ENCODE data around the gene TBK1.
A peak's percentile ranks its signal among the peaks of the same experiment; 100 is the strongest.

Gene TBK1

DNA sequence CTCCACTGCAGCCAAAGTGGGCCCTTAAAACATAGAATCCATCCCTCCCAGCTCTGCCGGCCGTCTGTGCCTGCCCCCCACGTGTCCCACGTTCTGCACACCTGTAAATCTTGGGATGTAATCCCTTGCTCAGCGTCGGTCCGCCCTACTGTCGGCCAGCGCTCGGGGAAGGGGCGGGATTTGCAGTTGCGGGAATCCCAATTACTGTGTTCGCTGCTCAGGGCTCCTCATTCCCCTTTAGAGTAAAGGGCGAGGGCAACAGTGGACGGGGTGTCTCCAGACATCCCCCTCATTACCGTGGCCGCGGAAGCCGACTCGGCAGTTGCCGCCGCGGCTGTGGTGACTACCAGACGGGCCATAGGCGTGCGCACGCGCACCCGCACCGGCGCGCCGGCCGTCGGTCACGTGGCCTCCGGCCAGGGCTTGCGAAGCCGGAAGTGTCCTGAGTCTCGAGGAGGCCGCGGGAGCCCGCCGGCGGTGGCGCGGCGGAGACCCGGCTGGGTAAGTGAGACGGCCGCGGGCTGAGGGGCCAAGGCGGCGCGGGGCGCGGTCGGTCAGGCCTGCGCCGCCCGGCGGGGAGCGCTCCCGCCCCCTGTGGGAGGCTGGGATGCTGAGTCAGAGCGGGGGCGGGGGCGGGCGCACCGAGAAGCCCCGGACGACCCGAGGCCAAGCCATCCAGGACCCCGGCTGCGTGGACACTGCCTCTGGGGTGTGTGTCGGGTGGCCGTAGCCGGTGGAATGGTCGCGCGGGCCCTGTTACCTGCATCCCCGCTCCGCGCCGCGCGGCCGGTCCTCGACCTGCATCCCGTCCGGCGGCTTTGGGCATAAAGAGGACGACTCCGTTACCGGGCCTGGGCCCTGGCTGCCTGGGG lies at the start of gene TBK1:
TBK1 (plus strand) TSS at position 434 of the 872 bp plus-strand sequence. CDS start 3,751 bp downstream, outside the sequence.
- DNase-seq (ENCODE audit: low read depth in 2 of 2): peak; percentile 33 to 54

DNA sequence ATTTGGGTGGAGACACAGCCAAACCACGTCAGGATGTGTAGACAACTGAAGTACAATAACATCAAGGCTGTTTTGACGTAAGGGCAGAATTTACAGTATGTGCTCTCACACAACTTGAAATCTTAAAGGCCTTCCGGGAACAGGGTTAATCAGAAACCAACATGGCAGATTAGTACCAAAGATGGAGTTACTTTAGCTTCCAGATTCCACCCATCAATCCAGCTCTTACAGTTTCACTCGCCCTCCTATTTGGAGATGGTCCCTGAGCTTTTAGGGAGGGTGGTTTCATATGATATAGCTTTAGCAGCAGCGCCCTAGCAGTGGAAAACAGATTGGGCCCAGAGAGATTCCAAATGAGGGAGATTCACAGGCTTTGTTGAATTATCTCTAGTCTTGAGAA lies 49.7 kb upstream of the TBK1 start:
- no peak for DNase-seq (ENCODE audit: low read depth in 2 of 2)

DNA sequence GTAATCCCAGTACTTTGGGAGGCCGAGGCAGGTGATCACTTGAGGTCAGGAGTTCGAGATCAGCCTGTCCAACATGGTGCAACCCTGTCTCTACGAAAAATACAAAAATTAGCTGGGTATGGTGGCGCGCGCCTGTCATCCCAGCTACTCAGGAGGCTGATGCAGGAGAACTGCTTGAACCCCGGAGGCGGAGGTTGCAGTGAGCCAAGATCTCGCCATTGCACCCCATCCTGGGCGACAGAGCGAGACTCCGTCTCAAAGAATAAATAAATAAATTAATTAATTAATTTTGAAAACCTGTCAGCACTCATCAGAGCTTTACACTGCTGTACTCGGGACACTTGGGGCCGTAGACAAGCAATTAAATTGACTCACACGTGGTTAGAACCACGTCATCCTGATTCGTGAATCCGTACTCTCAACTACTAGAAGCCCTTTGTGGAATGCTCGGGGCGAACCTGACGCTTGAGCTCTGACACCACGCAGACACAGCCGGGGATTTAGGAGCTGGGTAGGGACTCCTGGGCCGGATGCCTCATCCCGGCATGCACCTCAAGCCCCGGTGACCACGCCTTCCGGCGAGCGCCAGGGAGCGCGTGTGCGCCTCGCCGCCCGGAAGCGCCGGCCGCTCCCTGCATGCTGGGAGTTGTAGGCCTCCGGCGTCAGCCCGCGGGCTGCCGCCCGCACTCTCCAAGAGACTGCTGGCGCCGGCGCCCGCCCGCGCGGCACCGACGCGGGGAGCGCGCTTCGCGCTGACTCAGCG lies 48.0 kb upstream of the TBK1 start, which contains the start of gene XPOT:
XPOT (plus strand) TSS at position 686 of the 763 bp plus-strand sequence. CDS start 5,644 bp downstream, outside the sequence.
- peak; percentile 84 to 87 for DNase-seq (ENCODE audit: low read depth in 2 of 2)

DNA sequence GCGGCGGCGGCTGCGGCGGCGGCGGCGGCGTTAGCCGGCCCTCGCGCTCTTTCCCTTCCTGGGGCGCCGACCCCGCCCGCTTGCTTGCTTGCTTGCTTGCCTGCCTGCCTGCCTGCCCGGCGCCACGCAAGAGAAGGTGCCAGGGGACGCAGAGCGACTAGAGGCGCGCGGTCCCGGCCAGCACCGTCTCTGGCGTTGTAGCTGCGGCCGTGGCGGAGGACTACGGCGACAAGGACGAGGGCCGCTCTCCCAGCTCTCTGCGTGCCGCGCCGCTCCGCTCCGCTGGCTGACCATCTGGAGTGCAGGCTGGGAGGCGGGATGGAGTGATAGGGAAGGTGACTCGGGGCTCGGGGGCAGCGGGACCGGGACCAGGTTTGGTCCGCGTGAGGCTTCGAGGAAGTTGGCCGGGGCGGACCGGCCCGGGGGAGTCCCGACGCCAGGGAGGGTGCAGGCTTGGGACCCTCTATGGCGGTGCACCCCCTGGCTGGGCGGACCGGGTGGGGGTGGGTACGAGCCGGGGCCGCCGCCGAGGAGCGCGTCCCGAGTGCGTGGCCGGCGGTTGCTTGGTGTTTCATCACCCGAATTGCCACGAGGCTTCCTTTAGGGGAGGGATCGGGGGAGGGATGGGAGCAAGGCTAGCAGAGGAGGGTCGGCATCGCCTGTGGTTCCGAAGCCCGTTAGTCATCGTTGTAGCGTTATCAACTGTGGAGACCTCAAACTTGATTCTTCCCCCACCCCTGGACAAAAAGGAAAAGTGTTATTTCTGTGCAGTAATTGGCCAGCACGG lies 47.3 kb upstream of the TBK1 start:
- DNase-seq (ENCODE audit: low read depth in 2 of 2): peak; percentile 56 to 57

DNA sequence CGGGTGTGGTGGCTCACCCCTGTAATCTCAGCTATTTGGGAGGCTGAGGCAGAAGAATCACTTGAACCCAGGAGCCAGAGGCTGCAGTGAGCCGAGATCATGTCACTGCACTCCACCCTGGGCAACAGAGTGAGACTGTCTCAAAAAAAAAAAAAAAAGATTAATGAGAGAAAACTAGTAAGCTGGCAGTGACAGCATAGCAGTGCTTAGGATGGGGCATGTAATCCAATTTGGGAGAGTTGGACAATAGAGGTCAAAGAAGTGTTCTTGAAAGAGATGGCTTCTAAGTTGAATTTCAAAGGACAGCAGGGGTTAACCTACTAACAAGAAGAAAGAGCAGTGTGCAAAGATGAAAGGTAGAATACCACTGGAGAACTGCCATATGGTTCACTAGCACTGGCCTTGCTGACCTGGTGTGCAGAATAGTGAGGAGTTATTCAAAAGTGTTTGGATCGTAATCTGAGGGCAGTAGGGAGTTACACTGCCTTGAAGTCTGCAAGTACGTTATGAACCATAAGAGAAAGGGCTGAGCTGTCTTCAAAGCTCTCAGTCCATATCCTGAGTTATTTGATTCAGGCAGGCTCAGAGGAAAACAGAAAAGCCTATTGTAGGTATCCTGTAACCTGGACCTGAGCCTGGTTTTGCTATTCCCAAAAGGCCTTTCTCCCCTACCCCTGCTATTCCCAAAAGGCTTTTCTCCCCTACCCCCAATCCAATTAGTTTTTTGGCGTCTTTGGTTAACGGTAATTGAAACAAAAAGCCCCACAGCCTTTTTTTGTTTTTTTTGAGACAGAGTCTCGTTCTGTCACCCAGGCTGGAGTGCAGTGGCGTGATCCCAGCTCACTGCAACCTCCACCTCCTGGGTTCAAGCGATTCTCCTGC lies 44.3 kb upstream of the TBK1 start:
- DNase-seq (ENCODE audit: low read depth in 2 of 2): no peak

DNA sequence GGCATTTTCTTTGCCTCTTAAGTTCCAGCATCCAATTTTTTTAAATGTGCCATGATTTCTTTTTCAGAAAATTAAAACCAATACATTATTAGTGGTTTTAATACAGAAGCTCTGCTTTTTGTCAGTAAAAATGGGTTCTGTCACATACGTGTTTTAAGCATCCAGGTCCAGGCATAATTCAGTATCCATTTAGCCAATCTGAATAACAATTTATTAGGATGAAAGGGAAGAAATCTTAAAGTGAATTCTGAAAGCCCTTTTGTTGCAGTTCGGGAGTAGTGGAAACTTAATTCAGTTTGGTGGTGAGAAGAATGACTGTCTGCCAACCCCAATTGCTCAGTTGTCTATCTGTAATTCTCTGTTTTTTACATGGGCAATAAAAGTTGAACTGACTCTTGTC lies 40.5 kb upstream of the TBK1 start:
- no peak for DNase-seq (ENCODE audit: low read depth in 2 of 2)

DNA sequence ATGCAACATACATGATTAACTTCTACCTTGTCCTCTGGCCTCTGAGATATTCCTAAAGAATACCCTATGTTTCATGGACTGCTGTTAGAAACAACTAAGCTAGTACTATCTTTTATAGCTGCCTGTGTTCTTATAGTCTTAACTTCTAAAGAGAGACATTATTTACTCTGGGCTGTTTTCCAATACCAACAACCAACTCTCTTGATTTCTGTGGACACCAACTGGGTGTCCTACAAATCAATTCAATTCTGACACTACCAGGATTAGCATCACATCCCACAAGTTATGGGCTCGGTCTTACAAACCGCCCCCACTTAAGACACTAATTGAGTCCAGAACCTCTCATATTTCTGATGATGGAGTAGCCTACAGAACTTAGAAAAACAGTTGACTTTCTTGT lies 39.5 kb upstream of the TBK1 start:
- no peak for DNase-seq (ENCODE audit: low read depth in 2 of 2)

DNA sequence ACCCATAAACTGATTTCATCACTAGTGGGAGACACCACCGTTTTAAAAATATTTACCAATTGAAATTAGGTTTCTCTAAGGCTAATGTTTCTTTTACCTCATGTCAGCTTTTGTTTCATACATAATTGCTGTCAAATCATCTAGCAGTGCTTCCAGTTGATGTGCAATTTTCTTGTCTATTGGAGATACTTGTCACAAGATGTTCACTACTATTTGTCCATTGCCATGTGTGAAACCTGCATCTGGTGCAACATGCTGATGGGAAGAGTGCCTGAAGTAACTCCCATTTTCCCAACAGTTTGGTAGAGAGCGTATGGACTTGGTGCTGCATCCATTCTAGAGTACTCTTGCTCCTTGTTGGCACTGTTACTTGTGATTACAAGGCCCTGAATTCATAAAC lies 38.0 kb upstream of the TBK1 start:
- no peak for DNase-seq (ENCODE audit: low read depth in 2 of 2)

DNA sequence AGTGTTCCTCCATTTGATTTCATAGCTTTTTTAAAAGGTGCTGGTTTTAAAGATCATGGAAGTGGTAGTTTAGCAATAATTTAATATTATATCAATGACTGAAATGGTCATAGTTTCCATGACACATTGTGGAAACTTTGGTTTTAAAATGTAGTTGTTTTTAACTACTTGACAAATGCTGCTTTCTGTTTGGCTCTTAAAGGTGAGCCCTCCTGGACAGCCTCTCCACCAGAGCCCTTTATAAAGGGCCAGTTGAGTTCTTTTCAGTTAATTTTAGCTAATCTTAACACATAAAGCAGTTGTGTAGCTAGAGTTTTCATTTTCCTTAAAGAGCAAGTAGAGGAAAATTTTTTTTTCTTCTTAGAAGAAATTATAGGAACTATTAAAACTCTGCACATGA lies 33.7 kb upstream of the TBK1 start:
- no peak for DNase-seq (ENCODE audit: low read depth in 2 of 2)

DNA sequence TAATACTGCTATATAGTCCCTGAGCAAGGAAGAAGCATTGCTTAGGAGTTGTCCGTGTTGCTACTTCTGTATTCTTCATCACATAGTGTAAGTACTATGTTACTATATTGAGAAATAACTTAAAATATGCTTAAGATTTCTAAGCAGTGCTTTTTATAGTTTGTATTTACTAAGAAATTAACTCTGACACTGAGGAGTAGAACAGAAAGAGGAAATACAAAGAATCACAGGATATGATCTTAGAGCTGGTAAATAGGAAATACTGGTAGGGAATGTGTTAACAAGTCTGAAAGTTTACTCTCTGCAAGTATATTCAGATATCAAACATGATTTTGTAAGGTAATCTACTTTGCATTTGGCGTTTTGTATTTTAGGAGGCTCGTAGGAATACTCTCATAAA lies 32.2 kb upstream of the TBK1 start:
- no peak for DNase-seq (ENCODE audit: low read depth in 2 of 2)

DNA sequence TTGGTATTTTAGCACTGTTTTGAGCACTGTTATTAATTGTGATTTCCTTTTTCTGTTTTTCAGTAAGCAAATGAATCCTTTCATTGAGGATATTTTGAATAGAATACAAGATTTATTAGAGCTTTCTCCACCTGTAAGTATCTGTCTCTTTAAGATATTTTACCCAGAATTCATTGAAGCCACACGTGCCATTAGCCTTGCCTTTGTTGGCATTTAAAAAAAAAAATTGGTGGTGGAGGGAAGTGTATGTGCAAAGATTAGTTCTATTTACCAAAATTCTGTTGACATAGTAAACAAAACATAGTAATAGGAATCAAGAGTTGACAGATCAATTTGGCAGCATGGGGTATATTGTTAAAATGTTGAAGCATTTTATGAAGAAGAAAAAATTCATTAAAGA lies 23.9 kb upstream of the TBK1 start:
- no peak for DNase-seq (ENCODE audit: low read depth in 2 of 2)

DNA sequence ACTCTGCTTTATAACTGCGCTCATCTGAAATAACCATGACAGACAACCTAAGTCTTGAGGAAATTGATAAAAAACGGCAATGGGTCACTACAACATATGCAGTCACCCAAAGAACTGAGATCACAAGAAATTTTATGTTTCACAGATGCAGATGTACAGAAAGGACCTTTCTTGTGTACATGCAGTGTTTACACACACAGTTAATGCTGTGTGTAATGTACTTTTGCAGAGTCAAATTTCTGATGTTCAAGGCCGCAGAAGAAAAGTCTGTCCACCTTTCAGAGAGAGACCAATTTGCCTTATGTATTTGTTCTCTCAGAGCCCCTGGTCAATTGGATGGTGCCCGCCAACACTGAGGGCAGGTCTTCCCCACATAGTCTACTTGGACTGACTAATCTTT lies 23.0 kb upstream of the TBK1 start:
- no peak for DNase-seq (ENCODE audit: low read depth in 2 of 2)

DNA sequence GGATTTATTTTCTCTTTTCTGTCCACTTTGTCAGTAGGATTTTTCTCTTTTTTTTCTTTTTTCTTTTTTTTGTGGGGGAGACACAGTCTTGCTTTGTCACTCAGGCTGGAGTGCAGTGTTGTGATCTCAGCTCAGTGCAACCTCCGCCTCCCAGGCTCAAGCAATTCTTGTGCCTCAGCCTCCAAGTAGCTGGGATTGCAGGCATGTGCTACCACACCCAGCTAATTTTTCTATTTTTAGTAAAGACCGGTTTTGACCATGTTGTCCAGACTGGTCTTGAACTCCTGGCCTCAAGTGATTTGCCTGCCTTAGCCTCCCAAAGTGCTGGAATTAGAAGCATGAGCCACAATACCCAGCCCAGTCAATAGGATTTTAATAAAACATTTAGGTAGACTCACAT lies 21.0 kb upstream of the TBK1 start:
- DNase-seq (ENCODE audit: low read depth in 2 of 2): no peak

DNA sequence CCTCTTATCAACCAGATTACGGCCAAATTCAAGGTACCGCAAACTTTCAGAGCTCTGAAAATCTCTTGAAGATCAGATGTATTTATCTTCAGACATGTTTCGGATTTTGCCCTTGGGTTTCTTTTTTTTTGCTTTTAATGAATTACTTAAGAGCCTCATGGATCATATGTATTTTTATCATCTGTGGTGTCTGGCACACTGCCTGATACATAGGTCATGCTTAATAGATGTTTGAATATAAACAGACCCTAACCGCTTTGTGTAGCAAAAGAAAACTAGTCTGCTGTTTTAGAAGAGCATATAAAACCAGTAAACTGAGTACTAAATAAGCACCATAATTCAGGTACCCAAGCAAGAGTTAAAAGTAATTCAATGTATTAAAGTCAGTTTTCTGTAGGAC lies 20.1 kb upstream of the TBK1 start:
- no peak for DNase-seq (ENCODE audit: low read depth in 2 of 2)

DNA sequence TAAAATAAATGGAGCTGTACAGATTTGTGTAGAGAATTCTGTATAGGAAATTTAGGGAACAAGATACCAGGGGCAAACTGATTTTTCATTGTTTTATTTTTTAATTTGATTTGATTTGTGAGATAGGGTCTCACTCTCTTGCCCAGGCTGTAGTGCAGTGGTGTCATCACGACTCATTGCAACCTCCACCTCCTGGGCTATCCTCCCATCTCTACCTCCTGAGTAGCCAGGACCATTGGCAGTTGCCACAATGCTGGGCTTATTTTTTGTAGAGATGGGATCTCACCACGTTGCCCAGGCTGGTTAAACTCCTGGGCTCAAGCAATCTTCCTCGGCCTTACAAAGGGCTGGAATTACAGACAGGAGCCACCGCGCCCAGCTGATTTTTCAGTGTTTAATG lies 18.0 kb upstream of the TBK1 start:
- no peak for DNase-seq (ENCODE audit: low read depth in 2 of 2)

DNA sequence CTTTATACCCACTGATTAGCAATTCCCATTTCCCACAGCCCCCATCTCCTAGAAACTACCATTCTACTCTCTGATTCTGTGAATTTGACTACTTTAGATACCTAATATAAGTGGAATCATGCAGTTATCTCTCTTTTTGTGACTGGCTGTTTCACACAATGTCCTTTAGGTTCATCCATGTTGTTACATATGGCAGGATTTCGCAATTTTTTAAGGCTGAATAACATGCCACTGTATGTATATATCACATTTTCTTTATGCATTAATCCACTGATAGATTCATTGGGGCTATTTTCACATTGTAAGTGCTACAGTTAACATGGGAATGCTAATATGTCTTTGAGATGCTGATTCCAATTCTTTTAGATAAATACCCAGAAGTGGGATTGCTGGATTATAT lies 11.8 kb upstream of the TBK1 start:
- no peak for DNase-seq (ENCODE audit: low read depth in 2 of 2)

DNA sequence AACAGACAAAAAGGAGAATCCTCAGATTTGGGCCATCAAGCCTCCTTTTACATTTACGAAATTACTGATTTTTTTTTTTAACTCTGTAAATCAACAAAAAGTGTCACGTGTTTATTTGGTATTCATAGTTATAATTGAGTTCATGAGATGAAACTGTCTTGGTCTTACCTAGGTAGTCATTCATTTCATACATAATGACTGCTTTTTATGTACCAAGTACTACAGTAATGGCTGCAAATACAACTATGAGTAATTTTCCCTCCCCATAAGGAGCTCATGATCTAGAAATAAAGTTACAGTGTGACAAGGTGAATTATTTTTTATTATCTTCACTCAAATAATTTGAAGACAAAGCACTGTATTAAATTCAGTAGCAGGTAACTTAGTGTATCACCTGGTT lies 6.4 kb upstream of the TBK1 start:
- no peak for DNase-seq (ENCODE audit: low read depth in 2 of 2)

DNA sequence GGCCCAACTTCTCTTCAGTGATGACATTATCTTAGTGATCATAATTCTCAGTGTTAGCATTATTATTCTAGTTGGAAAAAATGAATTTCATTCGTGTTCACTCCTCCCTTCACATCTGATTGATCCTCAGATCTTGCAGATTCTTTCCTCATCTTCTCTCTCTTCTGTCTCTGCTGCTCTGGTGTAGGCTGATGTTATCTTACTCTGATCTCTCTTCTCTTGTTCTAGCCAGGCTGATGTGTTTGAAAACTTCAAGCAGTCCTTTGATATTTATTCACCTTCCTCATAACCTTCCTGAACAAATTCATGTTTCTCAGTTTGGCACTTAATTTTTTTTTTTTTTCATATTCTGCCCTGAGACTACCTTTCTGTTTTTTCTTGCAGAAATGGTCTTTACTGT lies 5.6 kb upstream of the TBK1 start:
- no peak for DNase-seq (ENCODE audit: low read depth in 2 of 2)

DNA sequence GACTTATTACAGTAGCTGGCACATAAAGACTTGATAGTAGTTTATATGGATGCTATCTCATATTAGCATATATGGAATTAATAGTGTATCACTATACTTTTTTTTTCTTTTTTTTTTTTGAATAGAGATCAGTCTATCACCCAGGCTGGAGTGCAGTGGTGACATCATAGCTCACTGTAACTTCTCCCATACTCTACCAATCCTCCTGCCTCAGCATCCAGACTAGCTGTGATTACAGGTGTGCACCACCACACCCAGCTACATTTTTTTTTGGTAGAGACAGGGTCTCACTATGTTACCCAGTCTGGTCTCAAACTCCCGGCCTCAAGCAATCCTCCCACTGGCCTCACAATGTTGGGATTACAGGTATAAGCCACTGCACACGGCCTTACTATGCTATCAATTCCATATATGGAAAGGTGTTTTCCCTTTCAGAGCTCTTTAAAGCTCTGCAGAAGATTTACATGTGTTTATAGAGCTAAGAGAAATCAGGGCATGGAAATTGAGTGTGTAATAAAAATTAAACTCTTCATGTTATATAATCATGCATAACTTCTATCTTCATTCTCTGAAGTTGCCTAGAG lies 1.8 kb upstream of the TBK1 start:
- no peak for DNase-seq (ENCODE audit: low read depth in 2 of 2)

DNA sequence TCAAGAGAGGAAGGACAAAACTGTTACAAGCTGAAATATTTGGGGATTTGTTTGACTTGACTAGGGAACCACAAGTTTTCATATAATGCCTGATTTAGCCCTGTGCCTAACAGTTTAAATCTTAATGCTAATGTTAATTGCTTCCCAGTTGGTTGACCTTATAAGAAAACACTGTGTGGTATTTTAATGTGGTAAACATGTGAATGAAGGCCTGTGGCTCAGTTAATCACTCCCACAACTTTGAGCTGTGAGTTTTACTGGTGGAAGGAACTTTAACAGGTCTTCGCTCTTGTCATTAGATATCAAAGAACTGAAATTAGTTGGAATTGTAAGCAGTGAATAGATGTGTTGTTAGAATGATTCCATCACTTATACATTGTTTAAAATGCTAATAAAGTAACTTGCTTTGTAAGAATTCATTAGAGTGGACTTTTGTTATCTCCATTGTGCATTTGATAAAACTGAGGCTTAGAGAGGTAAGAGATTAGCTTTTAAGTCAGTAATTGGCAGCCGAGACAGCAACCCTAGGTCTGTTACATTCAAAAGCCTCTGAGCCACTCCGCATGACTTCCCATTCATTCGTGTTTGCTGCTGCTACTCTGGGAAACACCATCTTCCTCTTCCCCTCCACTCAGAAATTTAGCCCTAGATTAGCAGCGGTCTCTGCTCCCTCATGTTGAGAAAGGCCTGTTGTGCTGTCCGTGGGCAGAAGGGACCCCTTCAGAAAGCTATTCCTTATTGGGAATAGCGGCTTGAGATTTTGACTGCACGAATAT lies 1.0 kb upstream of the TBK1 start:
- no peak for DNase-seq (ENCODE audit: low read depth in 2 of 2)
